GM12878 (cell line): Measurements from ENCODE around the gene RAP1A. TPM values are rescaled to one million over a fixed set of nuclear protein-coding genes. Genes with fewer than 3 reads are reported as not detected.

ENCODE experiments used
- ATAC-seq: fragments of 200-7000 bp; cut with Tn5 transposase; 3 replicates; pipeline ENCODE4 v1.9.1; 2020; ENCODE audit warnings: mild to moderate bottlenecking, moderate library complexity
- BruUV-seq: library from RNA; stranded (reverse); fragments of 400-500 nt; replicated peaks from 2 replicates; lab custom pipeline; 2021; lab: Mats Ljungman, UMichigan
- CTCF ChIA-PET: fragments of 300-600 bp; sonication (Branson Sonifier 250); formaldehyde crosslinking; extraction: SDS; loops from one replicate; lab custom pipeline; 2021; ENCODE audit warnings: inconsistent platforms; lab: Yijun Ruan, JAX
- POLR2A ChIA-PET: fragments of 350-600 bp; formaldehyde crosslinking; extraction: SDS; loops from one replicate; lab custom pipeline; 2021; ENCODE audit warnings: inconsistent platforms; lab: Charles Lee
- RAD21 ChIA-PET: fragments of 300-600 bp; sonication (Branson Sonifier 250); formaldehyde crosslinking; loops from one replicate; lab custom pipeline; 2023; ENCODE audit warnings: antibody characterized with exemption; ENCODE audit not compliant: unreplicated experiment; lab: Charles Lee
- SMC1A ChIA-PET: fragments of 300-600 bp; sonication (Branson Sonifier 250); formaldehyde crosslinking; loops from one replicate; lab custom pipeline; 2023; ENCODE audit not compliant: unreplicated experiment, uncharacterized antibody; lab: Charles Lee
- DNase-seq: peaks from one replicate; pipeline ENCODE4 v3.0.0-alpha.2; 2011; ENCODE audit warnings: low read depth, low spot score
- FAIRE-seq: peaks from 3 replicates; lab custom pipeline; 2011; peaks lifted over from hg19 to GRCh38; lab: Jason Lieb, UNC
- H2AFZ ChIP-seq: 2 replicates; pipeline ENCODE4 v1.6.0; 2011; ENCODE audit warnings: low read depth, low read length, control low read depth; ENCODE audit not compliant: control insufficient read depth
- H3K27ac ChIP-seq: 2 replicates; pipeline ENCODE4 v1.5.1; 2011; ENCODE audit warnings: control low read depth; ENCODE audit not compliant: control insufficient read depth, insufficient read depth
- H3K27me3 ChIP-seq, 2 experiments: replicated peaks in 1 of 2; 2 replicates each; pipeline versions ENCODE4 v1.6.0 to v1.6.1; 2011; ENCODE audit warnings: low read length in 1 of 2; ENCODE audit not compliant: control insufficient read depth in 2 of 2, insufficient read depth in 2 of 2
- H3K36me3 ChIP-seq, 2 experiments: 2 replicates each; pipeline ENCODE4 v1.5.1; 2011; ENCODE audit warnings: low read length in 1 of 2; ENCODE audit not compliant: control insufficient read depth in 2 of 2, insufficient read depth in 2 of 2
- H3K4me1 ChIP-seq: 2 replicates; pipeline ENCODE4 v1.6.1; 2011; ENCODE audit warnings: mild to moderate bottlenecking, low read length, moderate library complexity, mixed read lengths; ENCODE audit not compliant: control insufficient read depth, insufficient read depth
- H3K4me2 ChIP-seq: 2 replicates; pipeline ENCODE4 v1.6.0; 2011; ENCODE audit warnings: control low read depth; ENCODE audit not compliant: control insufficient read depth, insufficient read depth
- H3K4me3 ChIP-seq: fragments of 200-600 bp; sonication (generic); 2 replicates; pipeline ENCODE4 v1.5.1; 2016
- H3K79me2 ChIP-seq: 2 replicates; pipeline ENCODE4 v1.6.0; 2011; ENCODE audit warnings: low read length; ENCODE audit not compliant: control insufficient read depth, insufficient read depth
- H3K9ac ChIP-seq: 2 replicates; pipeline ENCODE4 v1.8.0; 2011; ENCODE audit warnings: low read length, control low read depth, mixed read lengths; ENCODE audit not compliant: control insufficient read depth, insufficient read depth
- H3K9me3 ChIP-seq: replicated peaks from 3 replicates; pipeline ENCODE4 v1.5.1; 2011; ENCODE audit warnings: mild to moderate bottlenecking, low read length; ENCODE audit not compliant: control insufficient read depth, insufficient read depth
- H4K20me1 ChIP-seq: 2 replicates; pipeline ENCODE4 v1.6.0; 2011; ENCODE audit not compliant: control insufficient read depth, insufficient read depth
- E4F1 ChIP-seq: fragments of 450-650 bp; IDR thresholded peaks from 2 replicates; pipeline ENCODE4 v1.6.1; 2018; ENCODE audit warnings: borderline replicate concordance, mild to moderate bottlenecking; ENCODE audit not compliant: partially characterized antibody
- EED ChIP-seq: sonication (generic); IDR thresholded peaks from 2 replicates; pipeline ENCODE4 v1.6.1; 2016; ENCODE audit warnings: antibody characterized with exemption, low read depth
- EGR1 ChIP-seq, 2 experiments: IDR thresholded peaks; 1 replicate in 1 of 2; 2 replicates in 1 of 2; pipeline ENCODE4 v1.6.1; 2011 to 2012; ENCODE audit warnings: low read depth in 2 of 2, low read length in 2 of 2, borderline replicate concordance in 1 of 2, mild to moderate bottlenecking in 1 of 2, moderate library complexity in 1 of 2
- GABPA ChIP-seq: IDR thresholded peaks from 2 replicates; pipeline ENCODE4 v1.6.1; 2014; ENCODE audit warnings: antibody characterized with exemption, low read depth, mild to moderate bottlenecking, inconsistent platforms
- GATAD2B ChIP-seq: fragments of 450-650 bp; conservative IDR thresholded peaks from 2 replicates; pipeline ENCODE4 v1.6.1; 2017; ENCODE audit warnings: low read depth, mild to moderate bottlenecking, moderate library complexity
- HCFC1 ChIP-seq: fragments of 150-350 bp; IDR thresholded peaks from 2 replicates; pipeline ENCODE4 v1.6.1; 2014; ENCODE audit warnings: low read length
- IKZF2 ChIP-seq, 2 experiments: fragments of 450-650 bp; IDR thresholded peaks; 2 replicates each; pipeline ENCODE4 v1.6.1; 2017; ENCODE audit warnings: mild to moderate bottlenecking in 2 of 2, moderate library complexity in 2 of 2
- MYB ChIP-seq: fragments of 150-350 bp; IDR thresholded peaks from 2 replicates; pipeline ENCODE4 v1.6.1; 2014; ENCODE audit warnings: mild to moderate bottlenecking, low read depth, low read length, borderline replicate concordance
- NR2C2 ChIP-seq: IDR thresholded peaks from 2 replicates; pipeline ENCODE4 v1.6.1; 2011; ENCODE audit warnings: borderline replicate concordance, low read depth; ENCODE audit not compliant: control insufficient read depth, insufficient read length
- PAX8 ChIP-seq: fragments of 450-650 bp; IDR thresholded peaks from 2 replicates; pipeline ENCODE4 v1.6.1; 2017; ENCODE audit warnings: mild to moderate bottlenecking, moderate library complexity
- SP1 ChIP-seq: IDR thresholded peaks from one replicate; pipeline ENCODE4 v1.6.1; 2011; ENCODE audit warnings: low read depth, low read length
- SREBF1 ChIP-seq: IDR thresholded peaks from 2 replicates; pipeline ENCODE4 v1.6.1; 2012; ENCODE audit warnings: mild to moderate bottlenecking, low read length
- TAF1 ChIP-seq: IDR thresholded peaks from 2 replicates; pipeline ENCODE4 v1.6.1; 2011; ENCODE audit warnings: mild to moderate bottlenecking, low read depth, low read length, borderline replicate concordance
- WGBS: methylation state at CpG from one replicate; pipeline ENCODE4 v1.1.6; 2016; ENCODE audit warnings: low lambda C conversion rate; ENCODE audit not compliant: insufficient replicate concordance, insufficient coverage; ENCODE audit errors: missing lambda C conversion rate; 5-methylcytosine and 5-hydroxymethylcytosine counted together
- in situ Hi-C: fragments of 300-500 bp; cut with MboI; formaldehyde crosslinking; loops from 9 replicates; pipeline ENCODE4 v1.14.3; 2018; ENCODE audit warnings: mixed read lengths
- intact Hi-C: fragments of 100-400 bp; cut with micrococcal nuclease; formaldehyde crosslinking; loops from one replicate; pipeline ENCODE4 v1.14.2; 2022; ENCODE audit not compliant: unreplicated experiment
- polyA plus RNA-seq, 11 experiments: library from polyadenylated mRNA; depleted of rRNA in 4 of 11; unstranded in 6 of 11; stranded (reverse) in 5 of 11; fragments of >200 nt; fragmentation: Nextera tagmentation in 4 of 11; fragmentation: Illumina TruSeq in 1 of 11; extraction: Ambion mirVana in 4 of 11; extraction: Trizol in 1 of 11; gene quantifications; 1 replicate in 1 of 11; 2 replicates in 10 of 11; pipeline versions ENCODE4 v1.2.1 to v1.2.3, GENCODE V29; 2011 to 2016; ENCODE audit warnings: inconsistent platforms in 2 of 11, missing spikeins in 2 of 11, low read depth in 1 of 11
- total RNA-seq, 4 experiments: library from RNA; depleted of rRNA in 3 of 4; stranded (reverse); fragments of >200 nt in 3 of 4; fragmentation: Illumina TruSeq in 1 of 4; extraction: Trizol in 1 of 4; gene quantifications; 2 replicates each; pipeline versions ENCODE4 v1.2.1 to v1.2.3, GENCODE V29; 2013 to 2021
- TF ChIP-seq, protein P1 (sequence below): IDR thresholded peaks from 2 replicates; pipeline ENCODE4 v1.6.1; 2011; ENCODE audit warnings: borderline replicate concordance, low read depth, mild to moderate bottlenecking, moderate library complexity, low read length; ENCODE audit not compliant: insufficient read depth, poor library complexity, severe bottlenecking
- TF ChIP-seq, protein P2 (sequence below): IDR thresholded peaks from 2 replicates; pipeline ENCODE4 v1.6.1; 2012; ENCODE audit warnings: low read depth, low read length, improper control_type of control experiment
- TF ChIP-seq, protein P3 (sequence below): IDR thresholded peaks from 2 replicates; pipeline ENCODE4 v1.6.1; 2012; ENCODE audit warnings: mild to moderate bottlenecking, low read depth, low read length

RAP1A gene
- total and polyA plus RNA-seq, 10 of the 15 experiments (the other 5 are each of a cell fraction or from before 2014, with no cell fraction given), result 38.4 to 213 (median 86.0) TPM

- ChIA-PET CTCF (interaction anchor here (0.7 to 2.8 kb wide), 6 partner anchors 70 to 187 kb away, joined by 3 to 12 read pairs (median 4); partner anchors contain the start of gene INKA2), SMC1A (interaction anchor here (0.7 to 2.3 kb wide), 8 partner anchors 8 to 187 kb away, joined by 3 to 5 read pairs (median 3); no protein-coding TSS in a partner anchor), RAD21 (interaction anchor here (0.7 to 1.4 kb wide), 7 partner anchors 9 to 161 kb away, joined by 3 to 5 read pairs (median 3); no protein-coding TSS in a partner anchor), POLR2A (interaction anchor here (1.4 kb wide), 1 partner anchor 21 kb away, joined by 3 read pairs; no protein-coding TSS in a partner anchor)
- BruUV-seq, result no TSS peak
- Histone ChIP-seq H3K9me3 (peaks cover 9% of the 10 kb centered on the region; the same call in 2 of the 3 replicates), H3K4me2 (no peak overlapping the region; the same call in 1 of the 2 replicates), H3K4me3 (no peak overlapping the region), H3K36me3 (peaks cover 5 to 18% of the 10 kb centered on the region in 2 experiments), H3K79me2 (peaks cover 88% of the 10 kb centered on the region), H3K27me3 (no peaks in the 10 kb centered on the region), H4K20me1 (no peaks in the 10 kb centered on the region), H2AFZ (no peak overlapping the region), H3K27ac (no peak overlapping the region), H3K4me1 (peaks cover 10% of the 10 kb centered on the region), H3K9ac (no peak overlapping the region)
- ATAC-seq (no peak), FAIRE-seq (no peak), DNase-seq (no peak)
- intact Hi-C loops, result no loop called here
- in situ Hi-C loops, result no loop called here
- WGBS, result 39% methylated on average over 1 of the region's 1 CpG
- TF ChIP-seq HCFC1 (no peak), PAX8 (no peak), SREBF1 (no peak), IKZF2 (IDR thresholded peaks at IDR 0.05) (no peak), NR2C2 (no peak), EED (no peak), E4F1 (no peak), GABPA (no peak), GATAD2B (no peak), MYB (no peak), EGR1 (IDR thresholded peaks at IDR 0.05; ENCODE audit: borderline replicate concordance in 1 of 2, low read depth in 2 of 2, low read length in 2 of 2) (no peak), TAF1 (no peak), SP1 (no peak)
- TF ChIP-seq, protein P1, sequence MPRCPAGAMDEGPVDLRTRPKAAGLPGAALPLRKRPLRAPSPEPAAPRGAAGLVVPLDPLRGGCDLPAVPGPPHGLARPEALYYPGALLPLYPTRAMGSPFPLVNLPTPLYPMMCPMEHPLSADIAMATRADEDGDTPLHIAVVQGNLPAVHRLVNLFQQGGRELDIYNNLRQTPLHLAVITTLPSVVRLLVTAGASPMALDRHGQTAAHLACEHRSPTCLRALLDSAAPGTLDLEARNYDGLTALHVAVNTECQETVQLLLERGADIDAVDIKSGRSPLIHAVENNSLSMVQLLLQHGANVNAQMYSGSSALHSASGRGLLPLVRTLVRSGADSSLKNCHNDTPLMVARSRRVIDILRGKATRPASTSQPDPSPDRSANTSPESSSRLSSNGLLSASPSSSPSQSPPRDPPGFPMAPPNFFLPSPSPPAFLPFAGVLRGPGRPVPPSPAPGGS, result no peak
- TF ChIP-seq, protein P2, sequence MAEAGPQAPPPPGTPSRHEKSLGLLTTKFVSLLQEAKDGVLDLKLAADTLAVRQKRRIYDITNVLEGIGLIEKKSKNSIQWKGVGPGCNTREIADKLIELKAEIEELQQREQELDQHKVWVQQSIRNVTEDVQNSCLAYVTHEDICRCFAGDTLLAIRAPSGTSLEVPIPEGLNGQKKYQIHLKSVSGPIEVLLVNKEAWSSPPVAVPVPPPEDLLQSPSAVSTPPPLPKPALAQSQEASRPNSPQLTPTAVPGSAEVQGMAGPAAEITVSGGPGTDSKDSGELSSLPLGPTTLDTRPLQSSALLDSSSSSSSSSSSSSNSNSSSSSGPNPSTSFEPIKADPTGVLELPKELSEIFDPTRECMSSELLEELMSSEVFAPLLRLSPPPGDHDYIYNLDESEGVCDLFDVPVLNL, result no peak
- TF ChIP-seq, protein P3, sequence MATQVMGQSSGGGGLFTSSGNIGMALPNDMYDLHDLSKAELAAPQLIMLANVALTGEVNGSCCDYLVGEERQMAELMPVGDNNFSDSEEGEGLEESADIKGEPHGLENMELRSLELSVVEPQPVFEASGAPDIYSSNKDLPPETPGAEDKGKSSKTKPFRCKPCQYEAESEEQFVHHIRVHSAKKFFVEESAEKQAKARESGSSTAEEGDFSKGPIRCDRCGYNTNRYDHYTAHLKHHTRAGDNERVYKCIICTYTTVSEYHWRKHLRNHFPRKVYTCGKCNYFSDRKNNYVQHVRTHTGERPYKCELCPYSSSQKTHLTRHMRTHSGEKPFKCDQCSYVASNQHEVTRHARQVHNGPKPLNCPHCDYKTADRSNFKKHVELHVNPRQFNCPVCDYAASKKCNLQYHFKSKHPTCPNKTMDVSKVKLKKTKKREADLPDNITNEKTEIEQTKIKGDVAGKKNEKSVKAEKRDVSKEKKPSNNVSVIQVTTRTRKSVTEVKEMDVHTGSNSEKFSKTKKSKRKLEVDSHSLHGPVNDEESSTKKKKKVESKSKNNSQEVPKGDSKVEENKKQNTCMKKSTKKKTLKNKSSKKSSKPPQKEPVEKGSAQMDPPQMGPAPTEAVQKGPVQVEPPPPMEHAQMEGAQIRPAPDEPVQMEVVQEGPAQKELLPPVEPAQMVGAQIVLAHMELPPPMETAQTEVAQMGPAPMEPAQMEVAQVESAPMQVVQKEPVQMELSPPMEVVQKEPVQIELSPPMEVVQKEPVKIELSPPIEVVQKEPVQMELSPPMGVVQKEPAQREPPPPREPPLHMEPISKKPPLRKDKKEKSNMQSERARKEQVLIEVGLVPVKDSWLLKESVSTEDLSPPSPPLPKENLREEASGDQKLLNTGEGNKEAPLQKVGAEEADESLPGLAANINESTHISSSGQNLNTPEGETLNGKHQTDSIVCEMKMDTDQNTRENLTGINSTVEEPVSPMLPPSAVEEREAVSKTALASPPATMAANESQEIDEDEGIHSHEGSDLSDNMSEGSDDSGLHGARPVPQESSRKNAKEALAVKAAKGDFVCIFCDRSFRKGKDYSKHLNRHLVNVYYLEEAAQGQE, result no peak
Measured at GRCh38 chr1:111669268-111669667, 49.7 kb downstream of the RAP1A start.
